Muscle of leg (tissue), 11 donors: ENCODE measurements around the gene IL6R. TPM values are rescaled to one million over a fixed set of nuclear protein-coding genes. Genes with fewer than 3 reads are reported as not detected.

Source experiments
- DNase-seq: peaks from one replicate; pipeline ENCODE4 v3.0.0; 2013
- H3K27ac ChIP-seq: one replicate; pipeline ENCODE4 v1.5.1; 2013; ENCODE audit warnings: mild to moderate bottlenecking, low read length, control low read depth
- H3K27me3 ChIP-seq: one replicate; pipeline ENCODE4 v1.6.1; 2013; ENCODE audit warnings: low read length; ENCODE audit not compliant: control insufficient read depth, insufficient read depth
- H3K36me3 ChIP-seq: one replicate; pipeline ENCODE4 v1.6.1; 2013; ENCODE audit warnings: low read length; ENCODE audit not compliant: control insufficient read depth, insufficient read depth
- H3K4me1 ChIP-seq: one replicate; pipeline ENCODE4 v1.6.1; 2013; ENCODE audit warnings: low read length; ENCODE audit not compliant: control insufficient read depth, insufficient read depth
- H3K4me3 ChIP-seq: one replicate; pipeline ENCODE4 v1.5.1; 2013; ENCODE audit warnings: low read length, control low read depth
- H3K9me3 ChIP-seq: replicated peaks from 2 replicates; pipeline ENCODE4 v1.6.1; 2013; ENCODE audit warnings: low read depth, low read length; ENCODE audit not compliant: control insufficient read depth
- WGBS: methylation state at CpG from one replicate; pipeline ENCODE4 v1.1.5; 2013; ENCODE audit warnings: missing lambda C conversion rate; ENCODE audit not compliant: insufficient coverage; 5-methylcytosine and 5-hydroxymethylcytosine counted together
- polyA plus RNA-seq, 8 donors: library from polyadenylated mRNA; unstranded; fragments of 120-200 nt; gene quantifications; one replicate each; pipeline versions ENCODE4 v1.2.1 to v1.2.3, GENCODE V29; 2013; ENCODE audit warnings: inconsistent platforms in 1 of 8, low replicate concordance in 1 of 8; ENCODE audit not compliant: insufficient read length in 8 of 8, insufficient read depth in 1 of 8
- total RNA-seq: library from RNA; stranded (reverse); fragments of 120-200 nt; gene quantifications from one replicate; pipeline ENCODE4 v1.2.4, GENCODE V29; 2013

The IL6R gene
- total and polyA plus RNA-seq, 9 donors, result 2.7 to 7.6 (median 5.2) TPM

DNA sequence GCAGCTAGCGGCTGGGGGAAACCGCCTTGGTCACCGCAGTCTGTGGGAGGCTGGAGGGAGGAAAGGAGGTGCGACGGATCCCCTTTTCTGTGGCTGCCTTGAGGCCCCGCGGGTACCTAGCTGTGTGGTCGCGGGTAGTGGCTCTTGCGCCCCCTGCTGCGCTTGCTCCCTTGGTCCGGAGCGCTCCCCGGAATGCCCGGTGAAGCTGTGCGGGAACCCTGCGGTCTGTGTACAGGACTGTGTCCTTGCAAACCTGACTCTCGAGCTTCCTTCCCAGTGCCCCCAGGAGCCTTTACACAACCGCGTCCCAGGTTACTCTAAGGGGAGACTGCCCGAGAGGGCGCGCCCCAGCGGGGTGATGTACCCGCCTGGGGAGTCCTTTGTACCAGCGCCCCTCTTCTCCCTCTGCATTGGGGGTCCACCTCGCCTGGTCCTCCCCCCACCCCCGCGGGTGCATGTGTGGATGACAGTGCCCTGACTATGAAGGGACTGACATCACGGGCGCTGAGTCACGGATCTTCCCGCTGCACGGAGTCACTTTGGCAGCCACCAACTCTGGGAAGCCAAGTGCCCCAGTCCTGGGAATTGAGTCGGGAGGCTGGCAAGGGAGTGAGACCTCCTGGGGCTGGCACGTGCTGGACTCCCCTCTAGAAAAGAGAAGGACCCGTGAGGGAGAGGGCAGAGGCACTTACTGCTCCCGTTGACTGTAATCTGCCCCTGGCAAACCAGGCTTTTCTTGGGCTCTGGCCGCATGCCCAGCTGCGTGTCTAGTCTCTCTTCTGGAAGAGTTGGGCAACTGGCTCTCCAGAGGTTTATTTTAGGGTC is 816 bp downstream of the IL6R start:
- WGBS, result 9% methylated on average over 34 of the region's 40 CpGs
- H3K36me3 ChIP-seq, result no peaks in the 10 kb centered on the region
- peaks cover 41% of the 10 kb centered on the region for H3K4me1 ChIP-seq
- DNase-seq, result peak; percentile 76
- H3K27ac ChIP-seq, result peak overlapping the region; percentile 81
- no peaks in the 10 kb centered on the region for H3K9me3 ChIP-seq
- peaks cover 54% of the 10 kb centered on the region for H3K27me3 ChIP-seq
- peak overlapping the region; percentile 46 for H3K4me3 ChIP-seq

DNA sequence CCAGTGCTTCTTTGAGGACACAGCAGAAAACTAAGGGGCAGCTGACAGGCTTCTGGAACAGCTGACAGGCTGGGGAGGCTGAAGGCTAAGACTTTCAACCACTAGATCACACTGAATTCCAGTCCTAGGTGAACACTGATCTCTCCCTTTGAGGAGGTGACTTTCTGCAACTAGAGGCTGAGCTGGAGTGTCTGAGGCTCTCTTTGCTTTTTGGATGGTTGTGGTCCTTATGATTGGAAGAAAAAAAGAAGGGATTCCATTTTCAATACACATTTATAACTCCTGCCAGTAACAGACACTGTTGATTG is 1.4 kb downstream of the IL6R start:
- H3K9me3 ChIP-seq, result no peaks in the 10 kb centered on the region
- peak overlapping the region; percentile 46 for H3K4me3 ChIP-seq
- H3K27ac ChIP-seq, result peak overlapping the region; percentile 81
- H3K4me1 ChIP-seq, result peaks cover 41% of the 10 kb centered on the region
- no peak for DNase-seq
- peaks cover 54% of the 10 kb centered on the region for H3K27me3 ChIP-seq
- H3K36me3 ChIP-seq, result no peaks in the 10 kb centered on the region

DNA sequence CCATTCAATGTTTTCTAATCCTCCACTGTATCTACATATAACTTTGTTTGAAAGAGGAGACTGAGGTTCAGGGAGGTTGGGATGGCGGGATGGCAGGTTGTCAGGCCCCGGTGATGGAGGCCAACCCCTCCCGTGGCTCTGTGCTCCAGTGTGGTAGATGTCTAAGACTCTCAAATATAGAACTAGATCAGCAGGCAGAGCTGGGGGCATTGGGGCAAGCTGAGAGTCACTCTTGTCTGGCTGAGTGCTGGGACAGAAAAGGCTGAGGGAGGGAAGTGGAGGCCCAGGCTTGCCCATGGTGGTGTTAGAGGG is 1.7 kb downstream of the IL6R start:
- no peaks in the 10 kb centered on the region for H3K9me3 ChIP-seq
- no CpG with 5 or more reads among the region's 3 CpGs for WGBS
- H3K36me3 ChIP-seq, result no peaks in the 10 kb centered on the region
- peak overlapping the region; percentile 81 for H3K27ac ChIP-seq
- H3K27me3 ChIP-seq, result peaks cover 54% of the 10 kb centered on the region
- no peak overlapping the region for H3K4me3 ChIP-seq
- H3K4me1 ChIP-seq, result peaks cover 41% of the 10 kb centered on the region
- no peak for DNase-seq

DNA sequence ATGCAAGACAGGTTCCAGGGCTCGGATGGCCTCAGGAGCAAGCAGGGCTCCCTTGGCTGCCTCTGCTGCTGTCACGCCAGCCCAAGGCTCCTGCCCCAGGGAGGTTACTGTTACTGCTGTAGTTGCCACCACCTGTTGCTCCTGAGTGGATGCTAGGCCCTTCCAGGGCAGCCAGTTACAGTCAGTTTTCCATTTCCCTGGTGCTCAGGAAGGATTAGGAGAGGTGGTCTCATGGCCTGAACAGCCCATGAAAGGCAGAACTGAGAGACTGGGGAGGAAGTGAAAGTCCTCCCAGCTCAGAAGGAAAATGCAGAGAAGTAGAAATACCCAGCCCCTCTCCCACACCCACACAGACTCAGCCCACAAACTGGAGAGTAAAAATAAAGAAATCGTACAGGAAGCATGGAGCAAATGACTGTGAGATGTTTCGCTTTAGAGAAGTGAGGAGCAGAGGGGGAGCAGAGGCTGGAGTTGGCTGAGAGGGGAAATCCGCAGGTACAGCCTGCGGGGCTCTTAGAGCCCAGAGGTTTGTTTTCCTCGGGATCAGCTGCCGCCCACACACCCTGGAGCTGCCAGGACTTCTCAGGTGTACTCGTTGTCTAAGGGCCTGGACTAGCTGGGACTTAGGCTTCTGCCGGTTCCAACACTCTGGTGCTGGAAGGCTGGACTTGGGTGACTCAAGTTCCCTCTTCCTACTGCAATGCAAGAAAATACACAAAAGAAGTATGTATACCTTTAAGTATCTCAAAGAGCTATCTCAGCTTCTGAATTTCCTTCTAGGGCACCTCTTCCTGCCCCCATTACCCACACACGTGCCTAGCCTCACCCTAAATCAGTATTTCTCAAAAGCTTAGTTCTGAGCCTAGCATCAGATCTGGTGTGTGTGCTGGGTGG is 2.3 kb downstream of the IL6R start:
- H3K27ac ChIP-seq, result peak overlapping the region; percentile 81
- peaks cover 41% of the 10 kb centered on the region for H3K4me1 ChIP-seq
- H3K9me3 ChIP-seq, result no peaks in the 10 kb centered on the region
- peaks cover 54% of the 10 kb centered on the region for H3K27me3 ChIP-seq
- H3K4me3 ChIP-seq, result peak overlapping the region; percentile 5
- peak; percentile 76 for DNase-seq
- no peaks in the 10 kb centered on the region for H3K36me3 ChIP-seq
- WGBS, result 62% methylated on average over 8 of the region's 11 CpGs

DNA sequence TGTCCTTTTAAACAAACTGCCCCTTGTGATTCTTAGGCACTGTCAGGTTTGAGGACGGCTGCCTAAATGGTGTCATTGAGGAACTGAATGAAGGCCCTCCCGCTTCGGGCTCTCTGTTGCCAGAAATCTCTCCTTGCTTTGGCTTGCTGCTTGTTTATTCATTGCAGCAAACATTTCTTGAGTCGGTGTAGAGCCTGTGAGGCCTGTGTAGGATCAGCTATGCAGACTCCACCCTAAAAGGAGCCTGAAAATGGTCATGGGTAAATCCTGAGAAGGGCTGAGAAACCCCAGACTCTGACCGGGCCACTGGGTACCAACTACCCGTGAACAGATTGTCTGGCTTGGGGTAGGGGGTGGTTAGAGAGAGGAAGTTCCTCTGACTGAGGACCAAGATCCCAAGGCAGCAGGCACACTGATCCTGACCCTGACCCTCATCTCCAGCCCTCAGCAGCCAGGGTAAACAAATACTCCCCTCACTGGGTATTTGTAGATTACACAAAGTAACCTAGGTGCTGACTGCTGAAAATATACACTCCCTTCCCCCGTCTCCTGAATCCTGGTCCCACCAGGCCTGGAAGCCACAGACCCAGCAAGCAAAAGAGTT is 3.1 kb downstream of the IL6R start:
- Histone ChIP-seq H3K36me3 (no peaks in the 10 kb centered on the region), H3K27me3 (peaks cover 52% of the 10 kb centered on the region), H3K4me1 (peaks cover 41% of the 10 kb centered on the region), H3K27ac (peak overlapping the region; percentile 35), H3K4me3 (peak overlapping the region; percentile 5), H3K9me3 (no peaks in the 10 kb centered on the region)
- DNase-seq, result peak; percentile 24
- 46% methylated on average over 4 of the region's 7 CpGs for WGBS

DNA sequence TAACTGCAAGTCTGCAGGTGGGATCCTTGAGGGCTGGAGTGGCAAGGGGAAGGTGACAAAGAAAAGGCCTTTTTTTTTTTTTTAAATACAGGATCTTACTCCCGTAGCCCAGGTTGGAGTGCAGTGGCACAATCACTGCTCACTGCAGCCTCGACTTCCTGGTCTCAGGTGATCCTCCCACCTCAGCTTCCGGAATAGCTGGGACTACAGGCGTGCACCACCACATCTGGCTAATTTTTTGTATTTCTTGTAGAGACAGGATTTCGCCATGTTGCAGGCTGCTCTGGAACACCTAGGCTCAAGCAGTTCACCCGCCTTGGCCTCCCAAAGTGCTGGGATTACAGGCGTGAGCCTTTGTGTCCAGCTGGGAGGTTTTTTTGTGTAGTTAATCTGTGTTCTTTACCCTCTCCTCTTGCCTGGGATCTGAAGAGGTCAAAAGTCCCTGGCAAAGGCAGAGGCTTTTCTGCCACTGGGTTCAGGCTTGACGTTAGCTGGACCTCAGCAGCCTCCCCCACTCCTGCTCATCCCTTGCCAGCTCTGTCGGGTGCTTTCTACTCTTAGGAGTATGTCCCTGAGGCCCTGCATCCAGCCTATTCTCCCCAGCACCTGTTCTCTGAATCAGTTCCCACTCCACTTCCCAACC is 5.2 kb downstream of the IL6R start:
- WGBS, result 68% methylated on average over 3 of the region's 9 CpGs
- Histone ChIP-seq H3K27ac (no peak overlapping the region), H3K4me3 (no peak overlapping the region), H3K27me3 (peaks cover 33% of the 10 kb centered on the region), H3K4me1 (peaks cover 32% of the 10 kb centered on the region), H3K9me3 (no peaks in the 10 kb centered on the region), H3K36me3 (no peaks in the 10 kb centered on the region)
- no peak for DNase-seq

DNA sequence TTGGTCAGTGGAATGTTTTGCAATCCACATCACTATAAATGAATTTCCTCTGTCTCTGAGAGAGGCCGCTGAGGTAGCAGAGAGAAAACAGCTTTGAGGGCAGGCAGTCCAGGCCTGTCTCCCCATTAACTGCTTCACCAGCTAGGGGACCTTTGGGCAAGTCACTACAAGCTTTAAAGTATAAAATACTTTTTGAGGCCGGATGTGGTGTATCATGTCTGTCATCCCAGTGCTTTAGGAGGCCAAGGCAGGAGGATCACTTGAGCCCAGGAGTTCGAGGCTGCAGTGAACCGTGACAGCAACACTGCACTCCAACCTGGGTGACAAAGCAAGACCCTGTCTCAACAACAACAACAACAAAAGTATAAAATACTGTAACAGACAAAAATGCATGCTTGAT is 6.4 kb downstream of the IL6R start:
- Histone ChIP-seq H3K9me3 (no peaks in the 10 kb centered on the region), H3K4me3 (no peak overlapping the region), H3K27ac (no peak overlapping the region), H3K27me3 (peaks cover 23% of the 10 kb centered on the region), H3K36me3 (no peaks in the 10 kb centered on the region), H3K4me1 (peaks cover 22% of the 10 kb centered on the region)
- no peak for DNase-seq
- 71% methylated on average over 1 of the region's 4 CpGs for WGBS

DNA sequence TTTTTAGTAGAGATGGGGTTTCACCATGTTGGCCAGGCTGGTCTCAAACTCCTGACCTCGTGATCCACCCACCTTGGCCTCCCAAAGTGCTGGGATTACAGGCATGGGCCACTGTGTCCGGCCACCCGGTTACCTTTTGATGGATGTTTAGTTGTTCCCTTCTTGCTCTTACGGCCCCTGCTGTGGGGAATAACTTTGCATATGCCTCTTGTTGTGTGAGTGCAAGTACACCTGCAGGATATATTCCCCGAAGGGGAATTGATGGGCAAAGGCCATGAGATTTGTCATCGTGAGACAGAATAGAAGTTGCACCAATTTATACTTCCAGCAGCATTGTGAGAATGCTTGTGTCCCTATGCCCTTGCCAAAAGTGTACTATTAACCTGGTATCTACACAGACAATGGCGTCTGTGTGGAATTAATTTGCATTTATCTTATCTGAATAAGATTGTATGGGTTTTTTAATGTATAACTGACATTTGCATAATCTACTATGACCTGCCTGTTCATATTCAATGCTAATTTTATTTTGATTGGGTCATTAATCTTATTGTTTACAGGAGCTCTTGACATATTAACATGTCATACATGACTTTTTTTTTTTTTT is 8.1 kb downstream of the IL6R start:
- WGBS, result 80% methylated on average over 1 of the region's 7 CpGs
- Histone ChIP-seq H3K9me3 (no peaks in the 10 kb centered on the region), H3K27me3 (peaks cover 12% of the 10 kb centered on the region), H3K27ac (no peak overlapping the region), H3K36me3 (no peaks in the 10 kb centered on the region), H3K4me1 (peaks cover 6% of the 10 kb centered on the region), H3K4me3 (no peak overlapping the region)
- DNase-seq, result no peak

DNA sequence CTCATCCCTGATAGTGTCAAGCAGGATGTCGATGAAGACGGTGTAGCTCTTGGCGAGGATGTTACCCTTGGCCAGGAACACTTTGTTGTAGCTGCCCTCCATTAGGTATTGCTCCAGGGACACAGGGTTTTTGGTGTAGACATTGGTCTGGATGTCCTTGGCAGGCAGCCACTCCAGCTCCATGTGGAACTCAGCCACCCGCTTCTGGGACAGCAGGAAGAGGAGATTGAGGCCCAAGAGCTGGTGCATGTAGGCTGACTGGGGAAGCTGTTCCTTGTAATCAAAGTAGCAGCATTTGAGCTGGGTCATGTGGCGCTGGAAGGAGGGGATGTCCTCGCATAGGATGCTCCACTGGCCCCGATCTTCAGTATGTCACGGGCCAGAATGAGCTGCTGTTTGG is 9.5 kb downstream of the IL6R start:
- 80% methylated on average over 6 of the region's 8 CpGs for WGBS
- H3K36me3 ChIP-seq, result no peaks in the 10 kb centered on the region
- DNase-seq, result no peak
- no peak overlapping the region for H3K27ac ChIP-seq
- peaks cover 6% of the 10 kb centered on the region for H3K27me3 ChIP-seq
- H3K4me1 ChIP-seq, result peaks cover 15% of the 10 kb centered on the region
- H3K4me3 ChIP-seq, result no peak overlapping the region
- H3K9me3 ChIP-seq, result no peaks in the 10 kb centered on the region
